ENCODE results near the gene PUS3.
"Not testable (repeated sequence)": the region's sequence is repeated elsewhere in the genome, so short reads cannot be mapped to it uniquely, and the experiment has no call there.

GRCh38 chr11:125865354-125865753, 37.7 kb downstream of the PUS3 start:
- not testable (repeated sequence) for TF ChIP-seq CTCF, POLR2A (IDR thresholded peaks at IDR 0.05)

All from lower leg skin (tissue), 3 donors.